GM12891 (cell line): ENCODE results near the gene ZBTB47.

ENCODE experiments used
- POLR2A ChIP-seq: IDR thresholded peaks from 2 replicates; pipeline ENCODE4 v1.6.1; 2011; ENCODE audit warnings: low read depth, low read length, control low read depth
- POLR2AphosphoS5 ChIP-seq: IDR thresholded peaks from 2 replicates; pipeline ENCODE4 v1.6.1; 2011; ENCODE audit warnings: low read depth, low read length, control low read depth
- TAF1 ChIP-seq: IDR thresholded peaks from 2 replicates; pipeline ENCODE4 v1.6.1; 2011; ENCODE audit warnings: low read depth, low read length, control low read depth

- TF ChIP-seq TAF1 (no peak), POLR2AphosphoS5 (no peak), POLR2A (no peak)
Measured at GRCh38 chr3:42667096-42667522, 13.6 kb downstream of the ZBTB47 start.
